Stimulated activated naive CD8-positive, alpha-beta T cell treated with anti-CD3 and anti-CD28 coated beads, Interleukin-15, Interleukin-2, amounts not matched to agents 100 U/mL and 50 U/mL, for 24 hours (primary cell): ENCODE results near the gene EIF2AK3.

Source experiments
- ATAC-seq: fragments of 150-1000 bp; cut with Tn5 transposase; one replicate; pipeline ENCODE4 v1.10.0; 2021
- DNase-seq: peaks from one replicate; pipeline ENCODE4 v3.0.0; 2021

The EIF2AK3 gene

GRCh38 chr2:88540346-88540745, 86.9 kb downstream of the EIF2AK3 start:
- ATAC-seq (no peak), DNase-seq (no peak)

- ATAC-seq (no peak), DNase-seq (no peak)
These were observed 88.8 kb downstream of the EIF2AK3 start for GRCh38 chr2:88538362-88538917.

GRCh38 chr2:88537640-88538039, 89.6 kb downstream of the EIF2AK3 start:
- ATAC-seq: no peak
- DNase-seq: no peak

GRCh38 chr2:88530081-88530480, 97.2 kb downstream of the EIF2AK3 start:
- ATAC-seq (no peak), DNase-seq (no peak)

GRCh38 chr2:88521445-88522073, 105.7 kb downstream of the EIF2AK3 start:
- no peak for DNase-seq
- no peak for ATAC-seq

- no peak for ATAC-seq
- DNase-seq: no peak
These were observed 109.5 kb downstream of the EIF2AK3 start for GRCh38 chr2:88517759-88518201.
